NB4 (cell line): ENCODE data around the gene AFF3.
"Not testable (repeated sequence)": the region's sequence is repeated elsewhere in the genome, so short reads cannot be mapped to it uniquely, and the experiment has no call there.

Source experiments
- DNase-seq: peaks from one replicate; pipeline ENCODE4 v3.0.0; 2010; ENCODE audit warnings: low read depth
- H3K4me3 ChIP-seq: one replicate; pipeline ENCODE4 v1.5.1; 2011; ENCODE audit warnings: mild to moderate bottlenecking, low read depth, low read length, moderate library complexity
- CTCF ChIP-seq: IDR thresholded peaks from one replicate; pipeline ENCODE4 v1.5.1; 2012; ENCODE audit warnings: low read depth, low read length
- MAX ChIP-seq: IDR thresholded peaks from 2 replicates; pipeline ENCODE4 v1.6.1; 2011; ENCODE audit warnings: low read depth, low read length
- MYC ChIP-seq: IDR thresholded peaks from 2 replicates; pipeline ENCODE4 v1.6.1; 2011; ENCODE audit warnings: low read depth, low read length
- POLR2A ChIP-seq: IDR thresholded peaks from 2 replicates; pipeline ENCODE4 v1.6.1; 2011; ENCODE audit warnings: mild to moderate bottlenecking; ENCODE audit not compliant: insufficient read length; ENCODE audit errors: extremely low read depth

Gene AFF3

GRCh38 chr2:100091807-100092206 is 50.6 kb downstream of the AFF3 start:
- DNase-seq = not testable (repeated sequence)

GRCh38 chr2:100085744-100086143 is 56.6 kb downstream of the AFF3 start:
- not testable (repeated sequence) for DNase-seq, H3K4me3 ChIP-seq

More at GRCh38 chr2:100091807-100092206, 50.6 kb downstream of the AFF3 start:
- not testable (repeated sequence) for H3K4me3 ChIP-seq

- H3K4me3 ChIP-seq = not testable (repeated sequence)
Observed at GRCh38 chr2:100083421-100084216, 58.8 kb downstream of the AFF3 start.

GRCh38 chr2:100082302-100082978 is 60.0 kb downstream of the AFF3 start:
- DNase-seq, H3K4me3 ChIP-seq: not testable (repeated sequence)

More at GRCh38 chr2:100083421-100084216, 58.8 kb downstream of the AFF3 start:
- DNase-seq = not testable (repeated sequence)

- TF ChIP-seq CTCF (no peak), MAX (no peak), POLR2A (no peak), MYC (no peak)
- DNase-seq = no peak
- H3K4me3 ChIP-seq = no peak overlapping the region
Observed at GRCh38 chr2:100077935-100078334, 64.5 kb downstream of the AFF3 start.

GRCh38 chr2:100077456-100077855 is 64.9 kb downstream of the AFF3 start:
- no peak for TF ChIP-seq POLR2A
- TF ChIP-seq MAX = no peak
- TF ChIP-seq CTCF = no peak
- TF ChIP-seq MYC = no peak
- no peak overlapping the region for H3K4me3 ChIP-seq
- DNase-seq = no peak

- no peak overlapping the region for H3K4me3 ChIP-seq
- no peak for TF ChIP-seq MAX
- TF ChIP-seq CTCF = no peak
- no peak for TF ChIP-seq POLR2A
- TF ChIP-seq MYC = no peak
- DNase-seq = no peak
Observed at GRCh38 chr2:100075532-100075931, 66.9 kb downstream of the AFF3 start.

- no peak overlapping the region for H3K4me3 ChIP-seq
- no peak for DNase-seq
- TF ChIP-seq POLR2A (no peak), CTCF (no peak), MYC (no peak), MAX (no peak)
Observed at GRCh38 chr2:100073110-100073509, 69.3 kb downstream of the AFF3 start.
